Endothelial cell of umbilical vein (primary cell): ENCODE data around the gene ITIH4. TPM values are rescaled to one million over a fixed set of nuclear protein-coding genes. Genes with fewer than 3 reads are reported as not detected.

Experiments
- BruUV-seq: library from RNA; stranded (reverse); fragments of 400-500 nt; replicated peaks from 2 replicates; lab custom pipeline; 2021; lab: Mats Ljungman, UMichigan
- CTCF ChIA-PET: fragments of 300-600, 350-600 bp; sonication (Branson Sonifier 250); formaldehyde crosslinking; loops from one replicate; lab custom pipeline; 2021; ENCODE audit warnings: antibody characterized with exemption, inconsistent platforms; lab: Charles Lee
- POLR2A ChIA-PET: fragments of 300-600, 350-600 bp; sonication (Branson Sonifier 250); formaldehyde crosslinking; loops from one replicate; lab custom pipeline; 2021; ENCODE audit warnings: antibody characterized with exemption, inconsistent platforms; lab: Charles Lee
- DNase-seq: peaks from one replicate; pipeline ENCODE4 v3.0.0-alpha.2; 2011; ENCODE audit warnings: low read depth, low spot score
- FAIRE-seq: peaks from 2 replicates; lab custom pipeline; 2011; peaks lifted over from hg19 to GRCh38; lab: Jason Lieb, UNC
- H2AFZ ChIP-seq: 2 replicates; pipeline ENCODE4 v1.6.0; 2012; ENCODE audit warnings: low read depth, low read length, control low read depth, inconsistent platforms
- H3K27ac ChIP-seq: 2 replicates; pipeline ENCODE4 v1.5.1; 2011; ENCODE audit warnings: low read depth, mild to moderate bottlenecking, control low read depth, low read length, moderate library complexity; ENCODE audit not compliant: insufficient read depth
- H3K27me3 ChIP-seq, 2 experiments: 2 replicates each; pipeline versions ENCODE4 v1.6.0 to v1.6.1; 2011; ENCODE audit warnings: low read length in 2 of 2, mixed read lengths in 1 of 2; ENCODE audit not compliant: control insufficient read depth in 2 of 2, insufficient read depth in 2 of 2
- H3K36me3 ChIP-seq, 2 experiments: 2 replicates in 1 of 2; 3 replicates in 1 of 2; pipeline ENCODE4 v1.5.1; 2011; ENCODE audit warnings: low read length in 2 of 2, mild to moderate bottlenecking in 1 of 2, moderate library complexity in 1 of 2; ENCODE audit not compliant: control insufficient read depth in 2 of 2, insufficient read depth in 2 of 2; ENCODE audit errors: extremely low read depth in 1 of 2
- H3K4me1 ChIP-seq: 3 replicates; pipeline ENCODE4 v1.5.1; 2011; ENCODE audit warnings: mild to moderate bottlenecking, low read length; ENCODE audit not compliant: control insufficient read depth, insufficient read depth; ENCODE audit errors: extremely low read depth
- H3K4me2 ChIP-seq: 2 replicates; pipeline ENCODE4 v1.6.1; 2011; ENCODE audit warnings: low read length, control low read depth, mixed read lengths; ENCODE audit not compliant: insufficient read depth
- H3K4me3 ChIP-seq, 3 experiments: fragments of 200-600 bp in 1 of 3; sonication (generic), shearing (Covaris generic) in 1 of 3; replicated peaks in 1 of 3; 2 replicates each; pipeline ENCODE4 v1.5.1; 2011 to 2016; ENCODE audit warnings: control low read depth in 3 of 3, low read length in 3 of 3, mild to moderate bottlenecking in 2 of 3, inconsistent platforms in 1 of 3, low read depth in 1 of 3, moderate library complexity in 1 of 3; ENCODE audit not compliant: insufficient read depth in 1 of 3
- H3K79me2 ChIP-seq: 2 replicates; pipeline ENCODE4 v1.6.0; 2012; ENCODE audit warnings: low read length, inconsistent platforms; ENCODE audit not compliant: control insufficient read depth, insufficient read depth
- H3K9ac ChIP-seq: replicated peaks from 2 replicates; pipeline ENCODE3; 2011; ENCODE audit warnings: low read length, control low read depth; ENCODE audit not compliant: insufficient read depth; ENCODE audit errors: extremely low read depth
- H3K9me1 ChIP-seq: replicated peaks from 3 replicates; pipeline ENCODE4 v1.6.0; 2011; ENCODE audit warnings: mild to moderate bottlenecking, low read length; ENCODE audit not compliant: control insufficient read depth, insufficient read depth; ENCODE audit errors: extremely low read depth
- H3K9me3 ChIP-seq: replicated peaks from 2 replicates; pipeline ENCODE4 v1.5.1; 2012; ENCODE audit warnings: low read length, inconsistent platforms; ENCODE audit not compliant: control insufficient read depth, insufficient read depth
- H4K20me1 ChIP-seq: replicated peaks from 2 replicates; pipeline ENCODE3; 2011; ENCODE audit warnings: mild to moderate bottlenecking, low read length; ENCODE audit not compliant: control insufficient read depth, insufficient read depth; ENCODE audit errors: extremely low read depth
- EZH2 ChIP-seq: IDR thresholded peaks from 2 replicates; pipeline ENCODE4 v1.6.1; 2012; ENCODE audit warnings: borderline replicate concordance, low read depth, mild to moderate bottlenecking, moderate library complexity, low read length, inconsistent platforms; ENCODE audit not compliant: severe bottlenecking
- FOS ChIP-seq: IDR thresholded peaks from 2 replicates; pipeline ENCODE4 v1.6.1; 2011; ENCODE audit warnings: mild to moderate bottlenecking, low read length, moderate library complexity, borderline replicate concordance; ENCODE audit not compliant: insufficient read depth
- GATA2 ChIP-seq: IDR thresholded peaks from 2 replicates; pipeline ENCODE4 v1.7.0; 2011; ENCODE audit warnings: low read depth, mild to moderate bottlenecking, moderate library complexity, mixed read lengths, low read length; ENCODE audit not compliant: insufficient read length, insufficient read depth
- JUN ChIP-seq: IDR thresholded peaks from 2 replicates; pipeline ENCODE4 v1.6.1; 2011; ENCODE audit warnings: borderline replicate concordance, low read depth; ENCODE audit not compliant: insufficient read length, insufficient read depth
- MYC ChIP-seq: IDR thresholded peaks from one replicate; pipeline ENCODE4 v1.6.1; 2011; ENCODE audit warnings: mild to moderate bottlenecking, low read depth, low read length
- POLR2A ChIP-seq: IDR thresholded peaks from 2 replicates; pipeline ENCODE4 v1.6.1; 2012; ENCODE audit warnings: low read depth, mild to moderate bottlenecking, control low read depth, low read length
- POLR2AphosphoS5 ChIP-seq: IDR thresholded peaks from 2 replicates; pipeline ENCODE4 v1.6.1; 2012; ENCODE audit warnings: low read depth, mild to moderate bottlenecking, control low read depth, low read length, moderate library complexity; ENCODE audit not compliant: insufficient read depth
- dilution Hi-C: fragments of 300-500 bp; cut with MboI; formaldehyde crosslinking; loops from one replicate; pipeline ENCODE4 v1.15.0; 2019; ENCODE audit warnings: low sequenced_read_pairs; ENCODE audit not compliant: extremely low pct_ligation_motif_present
- intact Hi-C: fragments of 100-400 bp; cut with micrococcal nuclease; formaldehyde crosslinking; loops from one replicate; pipeline ENCODE4 v1.10.0; 2022
- polyA plus RNA-seq, 4 experiments: library from polyadenylated mRNA; depleted of rRNA in 3 of 4; stranded (reverse) in 3 of 4; unstranded in 1 of 4; fragments of >200 nt; gene quantifications; 2 replicates each; pipeline versions ENCODE4 v1.2.1 to v1.2.3, GENCODE V29; 2011 to 2012; ENCODE audit warnings: missing spikeins in 1 of 4
- total RNA-seq: library from RNA; stranded (reverse); gene quantifications from 2 replicates; pipeline ENCODE4 v1.2.3, GENCODE V29; 2021
- TF ChIP-seq, protein P1 (sequence below), 2 donors: IDR thresholded peaks; 1 replicate in 1 of 2; 2 replicates in 1 of 2; pipeline ENCODE4 v1.5.1; 2011; ENCODE audit warnings: low read length in 2 of 2, mild to moderate bottlenecking in 2 of 2, moderate library complexity in 2 of 2, control low read depth in 1 of 2, inconsistent platforms in 1 of 2, low read depth in 1 of 2; ENCODE audit not compliant: insufficient read depth in 1 of 2; ENCODE audit errors: extremely low read depth in 1 of 2
- TF ChIP-seq, protein P2 (sequence below): IDR thresholded peaks from 2 replicates; pipeline ENCODE4 v1.6.1; 2011; ENCODE audit not compliant: insufficient read depth, insufficient read length

ITIH4 gene
- total and polyA plus RNA-seq, 2 donors (not counting 3 experiments of a cell fraction or from before 2014, with no cell fraction given): 0.17 to 2.4 TPM

- TF ChIP-seq JUN (no peak), GATA2 (no peak), EZH2 (no peak), POLR2AphosphoS5 (no peak), FOS (no peak), POLR2A (no peak), MYC (no peak)
- TF ChIP-seq, protein P1, sequence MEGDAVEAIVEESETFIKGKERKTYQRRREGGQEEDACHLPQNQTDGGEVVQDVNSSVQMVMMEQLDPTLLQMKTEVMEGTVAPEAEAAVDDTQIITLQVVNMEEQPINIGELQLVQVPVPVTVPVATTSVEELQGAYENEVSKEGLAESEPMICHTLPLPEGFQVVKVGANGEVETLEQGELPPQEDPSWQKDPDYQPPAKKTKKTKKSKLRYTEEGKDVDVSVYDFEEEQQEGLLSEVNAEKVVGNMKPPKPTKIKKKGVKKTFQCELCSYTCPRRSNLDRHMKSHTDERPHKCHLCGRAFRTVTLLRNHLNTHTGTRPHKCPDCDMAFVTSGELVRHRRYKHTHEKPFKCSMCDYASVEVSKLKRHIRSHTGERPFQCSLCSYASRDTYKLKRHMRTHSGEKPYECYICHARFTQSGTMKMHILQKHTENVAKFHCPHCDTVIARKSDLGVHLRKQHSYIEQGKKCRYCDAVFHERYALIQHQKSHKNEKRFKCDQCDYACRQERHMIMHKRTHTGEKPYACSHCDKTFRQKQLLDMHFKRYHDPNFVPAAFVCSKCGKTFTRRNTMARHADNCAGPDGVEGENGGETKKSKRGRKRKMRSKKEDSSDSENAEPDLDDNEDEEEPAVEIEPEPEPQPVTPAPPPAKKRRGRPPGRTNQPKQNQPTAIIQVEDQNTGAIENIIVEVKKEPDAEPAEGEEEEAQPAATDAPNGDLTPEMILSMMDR (IDR thresholded peaks at IDR 0.05; ENCODE audit: extremely low read depth in 1 of 2, insufficient read depth in 1 of 2, low read depth in 1 of 2, low read length in 2 of 2): no peak
- TF ChIP-seq, protein P2, sequence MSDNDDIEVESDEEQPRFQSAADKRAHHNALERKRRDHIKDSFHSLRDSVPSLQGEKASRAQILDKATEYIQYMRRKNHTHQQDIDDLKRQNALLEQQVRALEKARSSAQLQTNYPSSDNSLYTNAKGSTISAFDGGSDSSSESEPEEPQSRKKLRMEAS: no peak
- dilution Hi-C loops (no loop called here), intact Hi-C loops (no loop called here)
- CTCF ChIA-PET: no interaction called here
- DNase-seq: no peak
- H3K4me2 ChIP-seq: no peak overlapping the region
- FAIRE-seq: no peak
- H3K36me3 ChIP-seq: no peaks in the 10 kb centered on the region
- H3K27me3 ChIP-seq: no peaks in the 10 kb centered on the region
- H3K27ac ChIP-seq: no peak overlapping the region
- BruUV-seq: no TSS peak
- H2AFZ ChIP-seq: no peak overlapping the region
- no peaks in the 10 kb centered on the region for H3K4me1 ChIP-seq
- H3K4me3 ChIP-seq: no peak overlapping the region
- H3K79me2 ChIP-seq: no peaks in the 10 kb centered on the region
- H3K9me1 ChIP-seq: no peaks in the 10 kb centered on the region
- POLR2A ChIA-PET: no interaction called here
- no peak overlapping the region for H3K9ac ChIP-seq
- H3K9me3 ChIP-seq: no peaks in the 10 kb centered on the region
- no peaks in the 10 kb centered on the region for H4K20me1 ChIP-seq
Measured at GRCh38 chr3:52796411-52796810, 34.1 kb downstream of the ITIH4 start.
